Stomach (tissue), 4 donors: ENCODE results near the gene INSIG1.

Experiments used
- CTCF ChIP-seq, 7 experiments: fragments of 450-650 bp in 4 of 7; fragments of 200-600 bp in 3 of 7; sonication (generic) in 3 of 7; IDR thresholded peaks; one replicate each; pipeline ENCODE4 v1.5.1; 2016 to 2019; ENCODE audit warnings: antibody characterized with exemption in 7 of 7, control low read depth in 2 of 7, mild to moderate bottlenecking in 1 of 7
- EP300 ChIP-seq: sonication (generic); formaldehyde crosslinking; IDR thresholded peaks from one replicate; pipeline ENCODE4 v1.6.1; 2017; ENCODE audit warnings: antibody characterized with exemption
- POLR2A ChIP-seq, 4 donors: fragments of 450-650 bp; IDR thresholded peaks; one replicate each; pipeline ENCODE4 v1.6.1; 2016; ENCODE audit warnings: antibody characterized with exemption in 4 of 4, control low read depth in 2 of 4, mild to moderate bottlenecking in 1 of 4, moderate library complexity in 1 of 4
- POLR2AphosphoS5 ChIP-seq, 3 donors: sonication (generic); formaldehyde crosslinking; IDR thresholded peaks; one replicate each; pipeline ENCODE4 v1.6.1; 2016; ENCODE audit warnings: antibody characterized with exemption in 3 of 3

- TF ChIP-seq CTCF (IDR thresholded peaks at IDR 0.05) (no peak), POLR2AphosphoS5 (IDR thresholded peaks at IDR 0.05) (no peak), POLR2A (IDR thresholded peaks at IDR 0.05) (no peak), EP300 (no peak)
Observed at GRCh38 chr7:155251831-155252230, 45.8 kb upstream of the INSIG1 start.
